Colonic mucosa (tissue), 4 donors: ENCODE measurements around the gene LGR4. TPM values are rescaled to one million over a fixed set of nuclear protein-coding genes. Genes with fewer than 3 reads are reported as not detected.

ENCODE experiments used
- DNase-seq: peaks from one replicate; pipeline ENCODE4 v3.0.0-alpha.2; 2020
- H3K27ac ChIP-seq: fragments of 200-600 bp; one replicate; pipeline ENCODE4 v1.8.0; 2021
- H3K27me3 ChIP-seq: fragments of 200-600 bp; one replicate; pipeline ENCODE4 v1.8.0; 2021
- H3K36me3 ChIP-seq: fragments of 200-600 bp; one replicate; pipeline ENCODE4 v1.8.0; 2021
- H3K4me1 ChIP-seq: fragments of 200-600 bp; one replicate; pipeline ENCODE4 v1.8.0; 2021; ENCODE audit warnings: mild to moderate bottlenecking
- H3K4me3 ChIP-seq: fragments of 200-600 bp; one replicate; pipeline ENCODE4 v1.8.0; 2021
- H3K9ac ChIP-seq, 2 donors: one replicate each; pipeline ENCODE4 v1.7.0; 2013; ENCODE audit warnings: control low read depth in 2 of 2, low read depth in 2 of 2, low read length in 2 of 2
- H3K9me3 ChIP-seq: fragments of 200-600 bp; one replicate; pipeline ENCODE4 v1.8.0; 2021
- CTCF ChIP-seq: fragments of 200-600 bp; IDR thresholded peaks from one replicate; pipeline ENCODE4 v1.8.0; 2022; ENCODE audit warnings: antibody characterized with exemption, mild to moderate bottlenecking
- intact Hi-C: fragments of 100-400 bp; cut with DNase I; formaldehyde crosslinking; loops from one replicate; pipeline ENCODE4 v1.14.1; 2022
- total RNA-seq, 2 donors: library from RNA; stranded (reverse); fragmentation: NEBNext Ultra II Directional in 1 of 2; extraction: Animal tissue kit (Norgen Biotek cat#: 25700) in 1 of 2; gene quantifications; one replicate each; pipeline ENCODE4 v1.2.1, GENCODE V29; 2021
- donor health status: healthy.
- donor health status: DM: no; HTN: no; CAD: no.
- donor health status: DM: no; HTN: no; CAD: no.

LGR4 gene
- total RNA-seq, 2 donors from 2014 or later = 88.2 to 94.5 TPM

GRCh38 chr11:27379449-27379848, 93.1 kb downstream of the LGR4 start:
- no peaks in the 10 kb centered on the region for H3K36me3 ChIP-seq
- intact Hi-C loops = no loop called here
- no peak overlapping the region for H3K9ac ChIP-seq
- no peak for TF ChIP-seq CTCF
- no peaks in the 10 kb centered on the region for H3K27me3 ChIP-seq
- no peaks in the 10 kb centered on the region for H3K4me1 ChIP-seq
- H3K27ac ChIP-seq = no peak overlapping the region
- no peaks in the 10 kb centered on the region for H3K9me3 ChIP-seq
- DNase-seq = no peak
- no peak overlapping the region for H3K4me3 ChIP-seq

- intact Hi-C loops = no loop called here
- Histone ChIP-seq H3K9ac (no peak overlapping the region), H3K27ac (no peak overlapping the region), H3K36me3 (no peaks in the 10 kb centered on the region), H3K9me3 (no peaks in the 10 kb centered on the region), H3K27me3 (no peaks in the 10 kb centered on the region), H3K4me1 (no peaks in the 10 kb centered on the region), H3K4me3 (no peak overlapping the region)
- no peak for TF ChIP-seq CTCF
- no peak for DNase-seq
Measured at GRCh38 chr11:27375370-27375769, 97.2 kb downstream of the LGR4 start.

- Histone ChIP-seq H3K4me3 (no peak overlapping the region), H3K9ac (no peak overlapping the region), H3K4me1 (no peaks in the 10 kb centered on the region), H3K36me3 (no peaks in the 10 kb centered on the region), H3K27me3 (no peaks in the 10 kb centered on the region), H3K9me3 (no peaks in the 10 kb centered on the region), H3K27ac (no peak overlapping the region)
- no peak for TF ChIP-seq CTCF
- DNase-seq = no peak
- intact Hi-C loops = no loop called here
Measured at GRCh38 chr11:27373856-27374602, 98.6 kb downstream of the LGR4 start.

- no peak for DNase-seq
Measured at GRCh38 chr11:27373392-27373791, 99.2 kb downstream of the LGR4 start.

GRCh38 chr11:27372164-27372563, 100.4 kb downstream of the LGR4 start:
- Histone ChIP-seq H3K4me1 (no peaks in the 10 kb centered on the region), H3K4me3 (no peak overlapping the region), H3K9me3 (no peaks in the 10 kb centered on the region), H3K36me3 (no peaks in the 10 kb centered on the region), H3K9ac (no peak overlapping the region), H3K27me3 (no peaks in the 10 kb centered on the region), H3K27ac (no peak overlapping the region)
- DNase-seq = no peak
- intact Hi-C loops = no loop called here
- TF ChIP-seq CTCF = no peak

More at GRCh38 chr11:27373392-27373791, 99.2 kb downstream of the LGR4 start:
- no peak overlapping the region for H3K27ac ChIP-seq
- TF ChIP-seq CTCF = no peak
- H3K4me1 ChIP-seq = no peaks in the 10 kb centered on the region
- no peak overlapping the region for H3K9ac ChIP-seq
- no peaks in the 10 kb centered on the region for H3K27me3 ChIP-seq
- no peak overlapping the region for H3K4me3 ChIP-seq
- H3K9me3 ChIP-seq = no peaks in the 10 kb centered on the region
- intact Hi-C loops = no loop called here
- no peaks in the 10 kb centered on the region for H3K36me3 ChIP-seq
